Daoy (cell line): ENCODE data around the gene RASSF7. TPM values are rescaled to one million over a fixed set of nuclear protein-coding genes. Genes with fewer than 3 reads are reported as not detected.
A peak's percentile ranks its signal among the peaks of the same experiment; 100 is the strongest.
"Not testable (repeated sequence)": the region's sequence is repeated elsewhere in the genome, so short reads cannot be mapped to it uniquely, and the experiment has no call there.

Source experiments
- DNase-seq: peaks from one replicate; pipeline ENCODE4 v3.0.0-alpha.2; 2015; ENCODE audit warnings: low read depth
- total RNA-seq: library from RNA; depleted of rRNA; stranded (reverse); fragments of >200 nt; shearing (Covaris generic); gene quantifications from 2 replicates; pipeline ENCODE4 v1.2.3, GENCODE V29; 2014; rRNA removed

RASSF7 gene, protein sequence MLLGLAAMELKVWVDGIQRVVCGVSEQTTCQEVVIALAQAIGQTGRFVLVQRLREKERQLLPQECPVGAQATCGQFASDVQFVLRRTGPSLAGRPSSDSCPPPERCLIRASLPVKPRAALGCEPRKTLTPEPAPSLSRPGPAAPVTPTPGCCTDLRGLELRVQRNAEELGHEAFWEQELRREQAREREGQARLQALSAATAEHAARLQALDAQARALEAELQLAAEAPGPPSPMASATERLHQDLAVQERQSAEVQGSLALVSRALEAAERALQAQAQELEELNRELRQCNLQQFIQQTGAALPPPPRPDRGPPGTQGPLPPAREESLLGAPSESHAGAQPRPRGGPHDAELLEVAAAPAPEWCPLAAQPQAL
- total RNA-seq: 19.8 and 25.2 TPM in 2 replicates

DNA sequence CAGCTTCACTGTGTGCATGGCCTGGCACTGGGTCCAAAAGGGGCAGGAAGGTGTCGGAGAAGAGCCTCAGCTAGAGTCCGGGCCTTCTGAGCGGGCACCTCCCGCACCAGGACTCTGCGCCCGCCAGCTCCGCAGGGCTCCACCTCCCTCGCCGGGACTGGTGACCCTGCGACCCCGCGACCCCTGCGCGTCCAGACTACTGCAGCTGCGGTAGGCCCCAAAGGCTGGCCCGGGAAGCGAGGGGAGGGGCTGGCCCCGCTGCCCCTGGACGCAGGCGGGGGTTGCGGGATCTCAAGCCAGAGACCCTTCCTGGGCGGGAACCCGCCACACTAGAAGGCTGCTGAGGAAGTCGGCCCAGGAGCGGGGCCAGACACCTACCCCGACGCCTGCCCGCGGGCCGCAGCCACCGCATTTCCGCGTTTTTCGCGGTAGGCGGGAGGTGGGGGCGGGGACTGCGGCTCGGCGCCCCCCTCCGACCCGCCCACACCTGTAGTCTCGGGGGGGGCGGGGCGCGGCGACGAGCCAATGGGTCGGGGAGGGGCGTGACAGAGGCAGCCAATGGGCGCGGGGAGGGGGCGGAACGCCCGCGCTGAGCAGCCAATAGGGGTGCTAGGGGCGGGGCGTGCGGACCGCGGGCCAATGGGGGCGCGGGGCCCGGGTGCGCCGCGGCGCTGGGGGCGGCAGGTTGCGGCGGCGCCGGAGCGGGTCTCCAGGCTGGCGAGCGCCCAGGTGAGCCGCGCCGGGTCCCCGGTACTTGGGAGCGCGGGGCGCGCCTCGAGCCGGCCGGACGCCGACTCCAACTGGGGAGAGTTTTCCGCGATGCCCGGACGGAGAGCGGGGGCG, at the start of gene RASSF7, which contains the start of gene LMNTD2:
Gene RASSF7 (plus strand): TSS at position 666 of the 843 bp plus-strand sequence. CDS start 799 bp downstream, outside the sequence.
Gene LMNTD2 (minus strand): TSS at position 434 of the 843 bp plus-strand sequence. CDS start 22 bp downstream, at position 412.
- peak; percentile 90 for DNase-seq

DNA sequence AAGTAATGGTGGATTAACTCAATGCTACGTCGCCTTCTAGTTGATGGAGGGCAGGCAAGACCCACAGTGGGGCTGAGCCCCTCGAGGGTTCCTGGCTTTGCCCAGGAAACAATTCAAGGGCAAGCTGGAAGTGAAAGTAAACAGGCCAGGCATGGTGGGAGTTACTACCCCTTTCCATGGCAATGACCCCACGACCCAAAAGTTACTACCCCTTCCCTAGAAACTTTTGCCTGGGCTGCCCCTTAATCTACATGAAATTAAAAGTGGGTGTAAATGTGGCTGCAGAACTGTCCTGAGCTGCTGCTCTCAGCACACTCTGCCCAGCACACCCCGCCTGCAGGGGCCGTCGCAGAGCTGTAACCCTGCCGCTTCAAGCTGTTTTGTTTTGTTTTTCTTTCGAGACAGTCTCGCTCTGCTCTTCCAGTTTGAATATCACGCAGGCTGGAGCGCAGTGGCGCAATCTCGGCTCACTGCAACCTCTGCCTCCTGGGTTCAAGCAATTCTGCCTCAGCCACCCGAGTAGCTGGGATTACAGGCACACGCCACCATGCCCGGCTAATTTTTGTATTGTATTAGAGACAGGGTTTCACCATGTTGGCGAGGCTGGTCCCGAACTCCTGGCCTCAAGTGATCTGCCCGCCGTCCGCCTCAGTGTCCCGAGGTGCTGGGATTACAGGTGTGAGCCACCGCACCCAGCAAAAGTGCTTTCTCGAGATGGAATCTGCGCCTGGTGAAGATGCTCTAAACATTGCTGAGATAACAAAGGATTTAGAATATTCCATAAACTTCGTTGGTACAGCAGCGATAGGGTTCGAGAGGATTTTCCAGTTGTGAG, 47.8 kb upstream of the RASSF7 start:
- DNase-seq: no peak

DNA sequence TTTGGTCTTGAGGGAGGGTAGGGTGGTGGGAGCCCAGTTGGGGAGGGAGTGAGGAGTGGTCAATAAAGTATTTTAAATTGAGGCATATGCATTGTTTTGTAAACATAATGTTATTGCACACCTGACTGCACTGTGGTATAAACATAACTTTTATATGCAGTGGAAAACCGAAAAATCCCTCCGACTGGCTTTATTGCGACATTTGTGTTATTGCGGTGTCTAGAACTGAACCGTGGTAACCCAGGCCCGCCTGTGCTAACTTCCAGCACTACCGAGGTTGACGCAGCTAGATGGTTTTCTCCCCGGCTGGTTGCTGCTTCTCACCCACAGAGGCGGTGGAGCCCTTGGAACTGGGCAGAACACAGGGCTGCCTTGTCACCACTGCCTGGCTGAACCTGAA, 46.2 kb upstream of the RASSF7 start:
- no peak for DNase-seq

GRCh38 chr11:515131-515530, 45.6 kb upstream of the RASSF7 start:
- DNase-seq: no peak

- no peak for DNase-seq
Measured at GRCh38 chr11:516400-516799, 44.4 kb upstream of the RASSF7 start.

DNA sequence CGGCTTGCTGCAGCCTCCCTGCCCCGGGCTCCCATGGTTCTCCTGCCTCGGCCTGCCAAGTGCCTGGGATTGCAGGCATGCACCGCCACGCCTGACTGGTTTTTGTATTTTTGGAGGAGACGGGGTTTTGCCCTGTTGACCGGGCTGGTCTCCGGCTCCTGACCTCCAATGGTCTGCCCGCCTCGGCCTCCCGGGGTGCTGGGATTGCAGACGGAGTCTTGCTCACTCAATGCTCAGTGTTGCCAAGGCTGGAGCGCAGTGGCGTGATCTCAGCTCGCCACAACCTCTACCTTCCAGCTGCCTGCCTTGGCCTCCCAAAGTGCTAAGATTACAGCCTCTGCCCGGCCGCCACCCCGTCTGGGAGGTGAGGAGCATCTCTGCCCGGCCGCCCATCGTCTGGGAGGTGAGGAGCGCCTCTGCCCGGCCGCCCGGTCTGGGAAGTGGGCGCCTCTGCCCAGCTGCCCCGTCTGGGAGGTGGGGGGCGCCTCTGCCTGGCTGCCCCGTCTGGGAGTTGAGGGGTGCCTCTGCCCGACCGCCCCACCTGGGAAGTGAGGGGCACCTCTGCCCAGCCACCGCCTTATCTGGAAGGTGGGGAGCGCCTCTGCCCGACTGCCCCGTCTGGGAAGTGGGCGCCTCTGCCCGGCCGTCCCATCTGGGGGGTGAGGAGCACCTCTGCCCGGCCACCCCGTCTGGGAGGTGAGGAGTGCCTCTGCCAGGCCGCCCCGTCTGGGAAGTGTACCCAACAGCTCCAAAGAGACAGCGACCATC, 43.7 kb upstream of the RASSF7 start:
- DNase-seq: not testable (repeated sequence)

- DNase-seq: peak; percentile 97
Measured at GRCh38 chr11:518463-519202, 42.1 kb upstream of the RASSF7 start.

DNA sequence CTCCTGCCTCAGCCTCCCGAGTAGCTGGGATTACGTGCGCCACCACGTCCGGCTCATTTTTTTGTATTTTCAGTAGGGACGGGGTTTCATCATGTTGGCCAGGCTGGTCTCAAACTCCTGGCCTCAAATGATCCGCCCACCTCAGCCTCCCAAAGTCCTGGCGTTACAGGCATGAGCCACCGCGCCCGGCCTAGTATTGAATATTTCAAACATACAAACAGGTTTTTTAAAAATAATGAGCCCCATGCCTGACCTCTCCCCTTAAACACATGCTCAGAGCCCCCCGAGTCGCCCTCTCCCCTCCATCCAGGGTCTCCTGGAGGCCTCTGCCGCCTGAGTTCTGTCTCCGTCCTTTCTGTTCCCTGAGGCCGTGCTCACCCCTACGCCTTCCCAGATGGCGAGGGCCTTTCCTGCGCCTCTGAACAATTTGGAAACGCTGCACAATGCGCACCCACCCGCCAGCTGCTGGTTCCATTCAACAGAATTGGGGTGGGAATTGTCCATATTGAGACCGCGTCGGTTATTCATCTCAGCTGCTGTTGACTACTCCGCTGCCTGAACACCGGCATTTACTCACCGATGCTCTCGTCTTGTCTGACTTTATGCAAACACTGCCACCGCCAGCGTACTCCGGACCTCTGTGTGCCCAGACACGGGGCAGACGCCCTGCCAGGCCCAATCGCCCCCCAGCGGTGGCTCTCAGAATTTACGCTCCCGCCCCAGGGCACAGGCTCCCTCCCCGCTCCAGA, 40.2 kb upstream of the RASSF7 start:
- DNase-seq: no peak

- DNase-seq: no peak
Measured at GRCh38 chr11:521177-521688, 39.5 kb upstream of the RASSF7 start.

DNA sequence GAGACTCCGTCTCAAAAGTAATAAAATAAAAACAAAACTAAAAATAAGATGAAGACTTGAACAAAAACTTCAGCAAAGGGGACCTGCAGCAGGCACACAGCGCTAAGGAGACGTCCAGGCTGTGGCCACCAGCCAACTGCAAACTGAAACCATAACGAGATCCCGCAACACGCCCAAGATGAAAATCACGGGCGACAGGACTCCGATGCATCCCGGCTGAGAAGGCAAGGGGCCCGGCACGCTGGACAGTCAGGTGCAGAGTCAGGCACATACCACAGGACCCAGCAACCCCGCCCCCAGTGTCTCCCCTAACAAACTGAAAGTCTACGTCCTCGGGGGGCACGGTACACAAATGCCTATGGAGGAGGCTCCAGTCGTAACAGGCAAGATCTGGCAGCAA, 34.6 kb upstream of the RASSF7 start:
- no peak for DNase-seq

DNA sequence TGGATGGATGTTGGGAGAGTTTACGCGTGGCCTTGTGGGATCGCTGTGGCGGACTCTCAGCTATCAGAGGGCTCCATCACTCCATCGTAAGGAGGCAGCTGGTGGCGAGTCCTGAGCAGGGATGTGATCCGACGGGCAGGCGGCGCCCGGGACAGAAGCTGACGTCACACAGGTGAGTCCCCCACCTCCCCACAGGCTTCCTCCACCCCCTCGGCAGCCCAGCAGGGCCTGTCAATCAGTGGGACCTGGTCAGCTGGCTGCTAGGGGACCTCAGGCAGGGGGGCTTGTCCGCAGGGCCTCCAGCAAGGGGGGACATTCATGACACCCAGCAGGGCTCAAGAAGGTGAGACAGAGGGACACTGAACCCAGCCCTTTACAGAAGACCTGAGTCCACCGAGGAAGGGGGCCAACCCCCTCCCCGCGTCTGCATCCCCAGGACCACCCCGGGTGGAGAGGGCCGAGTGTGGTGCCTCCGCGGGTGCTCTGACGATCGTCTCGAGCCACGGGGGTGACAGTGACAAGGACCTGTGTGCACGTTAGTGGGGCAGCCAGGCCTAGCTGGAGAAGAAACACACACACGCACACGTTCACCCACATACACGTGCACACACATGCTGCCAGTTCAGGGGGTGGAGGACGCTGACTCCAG, 32.5 kb upstream of the RASSF7 start:
- DNase-seq: no peak

DNA sequence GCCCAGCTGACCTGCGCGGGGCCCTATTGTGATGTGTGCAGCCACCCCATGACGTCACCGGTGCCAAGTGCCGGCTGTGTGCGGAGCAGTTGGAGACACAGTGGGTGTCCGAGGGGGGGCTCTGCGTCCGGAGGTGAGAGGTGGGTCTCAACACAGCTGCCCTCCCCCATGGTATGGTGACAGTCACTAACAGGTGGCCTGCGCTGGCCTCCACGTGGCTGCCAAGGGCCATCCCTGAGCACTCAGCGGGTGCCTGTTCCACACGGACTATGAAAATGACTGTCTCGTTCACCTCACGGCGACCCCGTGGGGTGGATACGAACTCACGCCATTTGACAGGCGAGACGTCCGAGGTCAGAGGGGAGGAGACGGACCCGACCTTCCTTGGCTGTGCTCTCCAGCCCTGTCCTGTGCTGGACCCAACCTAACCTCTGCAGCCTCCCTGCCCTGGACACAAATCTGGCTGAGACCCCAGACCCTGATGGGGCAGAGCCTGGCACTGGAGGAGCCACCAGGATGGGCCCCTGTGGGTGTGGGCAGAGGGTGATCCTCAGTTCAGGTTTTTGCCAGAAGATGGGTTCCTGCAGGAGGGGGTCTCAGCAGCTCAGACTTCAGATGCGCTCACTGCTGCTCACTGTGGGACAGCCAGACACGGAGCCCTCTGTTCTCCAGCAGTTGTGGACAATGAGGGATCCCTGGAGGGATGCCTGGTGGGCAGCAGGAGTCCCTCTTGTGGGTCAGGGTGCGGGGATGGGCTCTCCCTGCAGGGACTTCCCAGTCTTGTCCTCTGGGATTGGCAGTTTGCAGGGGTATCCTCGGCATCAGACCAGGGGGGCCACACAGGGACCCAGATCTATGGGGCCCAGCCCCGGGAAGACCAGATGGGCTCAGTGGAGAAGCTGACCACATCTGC, 31.7 kb upstream of the RASSF7 start:
- DNase-seq: no peak

- DNase-seq: no peak
Measured at GRCh38 chr11:529728-530411, 30.9 kb upstream of the RASSF7 start.

DNA sequence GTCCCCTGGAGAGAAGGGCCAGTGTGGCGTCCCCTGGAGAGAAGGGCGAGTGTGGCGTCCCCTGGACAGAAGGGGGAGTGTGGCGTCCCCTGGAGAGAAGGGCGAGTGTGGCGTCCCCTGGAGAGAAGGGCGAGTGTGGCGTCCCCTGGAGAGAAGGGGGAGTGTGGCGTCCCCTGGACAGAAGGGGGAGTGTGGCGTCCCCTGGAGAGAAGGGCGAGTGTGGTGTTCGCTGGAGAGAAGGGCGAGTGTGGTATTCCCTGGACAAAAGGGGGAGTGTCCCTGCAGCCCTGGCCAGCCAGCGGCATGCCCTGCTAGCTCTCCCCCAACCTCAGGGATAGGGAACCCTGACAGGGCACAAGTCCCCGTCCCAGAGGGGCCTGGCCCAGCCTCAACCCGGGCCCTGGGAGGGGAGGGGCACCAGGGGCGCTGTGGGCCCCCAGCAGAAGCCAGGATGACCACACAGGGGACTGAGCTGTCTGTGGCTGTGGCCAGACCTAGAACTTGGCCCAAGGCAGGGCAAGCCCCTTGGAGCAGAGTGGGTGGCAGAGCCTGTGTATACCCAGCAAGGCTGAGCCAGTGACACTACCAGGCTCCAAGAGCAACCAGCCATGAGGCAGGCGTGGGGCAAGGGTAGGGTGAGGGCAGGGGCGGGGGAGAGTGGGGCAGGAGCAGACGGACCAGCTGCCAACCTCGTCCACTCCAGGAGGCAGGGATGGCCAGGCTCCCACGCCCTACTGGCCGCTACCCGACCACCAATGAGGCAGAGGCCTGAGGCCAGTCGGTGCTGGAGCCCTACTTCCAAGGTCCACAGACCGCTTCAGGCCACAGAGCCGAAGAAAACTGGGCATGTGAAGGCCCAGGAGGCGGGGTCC, 29.6 kb upstream of the RASSF7 start:
- no peak for DNase-seq

- no peak for DNase-seq
Measured at GRCh38 chr11:531919-532526, 28.7 kb upstream of the RASSF7 start.

GRCh38 chr11:532527-532985, 28.2 kb upstream of the RASSF7 start:
- no peak for DNase-seq
